ENCODE data around the gene NELL1. TPM values are rescaled to one million over a fixed set of nuclear protein-coding genes. Genes with fewer than 3 reads are reported as not detected.

The NELL1 gene
- total RNA-seq, 6 donors from 2014 or later = 0.26 TPM; not detected in 5

DNA sequence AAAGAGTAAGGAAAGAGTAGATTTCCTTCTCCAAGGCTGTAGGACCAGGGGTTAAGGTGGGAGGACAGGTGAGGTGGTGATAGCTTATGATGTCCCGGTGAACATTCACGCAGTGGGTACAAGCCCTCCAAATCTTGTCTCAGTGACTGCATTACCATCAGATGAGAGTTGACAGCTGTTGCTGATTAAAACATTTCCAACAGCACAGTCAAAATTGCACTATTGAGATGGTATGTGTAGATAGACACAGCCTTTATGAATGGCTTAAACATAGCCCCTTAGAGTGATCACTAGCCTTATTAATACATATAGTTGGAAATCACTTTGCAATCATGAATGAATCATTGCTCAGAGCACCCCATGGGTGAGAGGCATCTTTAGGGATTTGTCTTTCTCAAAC, 7.3 kb downstream of the NELL1 start:
- no peaks in the 10 kb centered on the region for H3K27me3 ChIP-seq
- H3K4me1 ChIP-seq = no peaks in the 10 kb centered on the region
- H3K9me3 ChIP-seq = no peaks in the 10 kb centered on the region
- no peaks in the 10 kb centered on the region for H3K36me3 ChIP-seq
- DNase-seq (no peak), ATAC-seq (ENCODE audit: low FRiP score in 2 of 2) (no peak)
- TF ChIP-seq EP300 (IDR thresholded peaks at IDR 0.05) (no peak), POLR2A (IDR thresholded peaks at IDR 0.05) (no peak), POLR2AphosphoS5 (IDR thresholded peaks at IDR 0.05) (no peak)
- TF ChIP-seq, protein P1, sequence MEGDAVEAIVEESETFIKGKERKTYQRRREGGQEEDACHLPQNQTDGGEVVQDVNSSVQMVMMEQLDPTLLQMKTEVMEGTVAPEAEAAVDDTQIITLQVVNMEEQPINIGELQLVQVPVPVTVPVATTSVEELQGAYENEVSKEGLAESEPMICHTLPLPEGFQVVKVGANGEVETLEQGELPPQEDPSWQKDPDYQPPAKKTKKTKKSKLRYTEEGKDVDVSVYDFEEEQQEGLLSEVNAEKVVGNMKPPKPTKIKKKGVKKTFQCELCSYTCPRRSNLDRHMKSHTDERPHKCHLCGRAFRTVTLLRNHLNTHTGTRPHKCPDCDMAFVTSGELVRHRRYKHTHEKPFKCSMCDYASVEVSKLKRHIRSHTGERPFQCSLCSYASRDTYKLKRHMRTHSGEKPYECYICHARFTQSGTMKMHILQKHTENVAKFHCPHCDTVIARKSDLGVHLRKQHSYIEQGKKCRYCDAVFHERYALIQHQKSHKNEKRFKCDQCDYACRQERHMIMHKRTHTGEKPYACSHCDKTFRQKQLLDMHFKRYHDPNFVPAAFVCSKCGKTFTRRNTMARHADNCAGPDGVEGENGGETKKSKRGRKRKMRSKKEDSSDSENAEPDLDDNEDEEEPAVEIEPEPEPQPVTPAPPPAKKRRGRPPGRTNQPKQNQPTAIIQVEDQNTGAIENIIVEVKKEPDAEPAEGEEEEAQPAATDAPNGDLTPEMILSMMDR (IDR thresholded peaks at IDR 0.05) = no peak
- no peak overlapping the region for H3K27ac ChIP-seq
- no peak overlapping the region for H3K4me3 ChIP-seq
- WGBS, 2 donors = 78 to 88% methylated on average over 2 of the region's 2 CpGs

DNA sequence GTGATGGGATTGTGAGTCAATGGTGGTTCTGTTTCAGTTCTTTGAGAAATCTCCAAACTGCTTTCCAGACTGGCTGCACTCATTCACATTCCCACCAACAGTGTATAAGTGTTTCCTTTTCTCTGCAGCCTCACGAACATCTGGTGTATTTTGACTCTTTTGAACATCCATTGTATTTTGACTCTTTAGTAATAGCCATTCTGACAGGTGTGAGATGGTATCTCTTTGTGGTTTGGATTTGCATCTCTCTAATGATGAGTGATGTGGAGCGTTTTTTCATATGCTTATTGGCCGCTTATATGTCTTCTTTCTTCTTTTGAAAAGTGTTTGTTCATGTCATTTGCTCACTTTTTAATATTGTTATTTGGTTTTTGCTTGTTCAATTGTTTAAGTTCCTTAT, 19.4 kb downstream of the NELL1 start:
- no peaks in the 10 kb centered on the region for H3K9me3 ChIP-seq
- H3K4me3 ChIP-seq = no peak overlapping the region
- no peak overlapping the region for H3K27ac ChIP-seq
- H3K4me1 ChIP-seq = no peaks in the 10 kb centered on the region
- DNase-seq = no peak
- WGBS, 2 donors = 65 to 74% methylated on average over 3 of the region's 3 CpGs
- no peaks in the 10 kb centered on the region for H3K27me3 ChIP-seq
- no peak for ATAC-seq (ENCODE audit: low FRiP score in 2 of 2)
- H3K36me3 ChIP-seq = no peaks in the 10 kb centered on the region
- TF ChIP-seq, protein P1 (IDR thresholded peaks at IDR 0.05) = no peak
- TF ChIP-seq POLR2AphosphoS5 (IDR thresholded peaks at IDR 0.05) (no peak), POLR2A (IDR thresholded peaks at IDR 0.05) (no peak), EP300 (IDR thresholded peaks at IDR 0.05) (no peak)

DNA sequence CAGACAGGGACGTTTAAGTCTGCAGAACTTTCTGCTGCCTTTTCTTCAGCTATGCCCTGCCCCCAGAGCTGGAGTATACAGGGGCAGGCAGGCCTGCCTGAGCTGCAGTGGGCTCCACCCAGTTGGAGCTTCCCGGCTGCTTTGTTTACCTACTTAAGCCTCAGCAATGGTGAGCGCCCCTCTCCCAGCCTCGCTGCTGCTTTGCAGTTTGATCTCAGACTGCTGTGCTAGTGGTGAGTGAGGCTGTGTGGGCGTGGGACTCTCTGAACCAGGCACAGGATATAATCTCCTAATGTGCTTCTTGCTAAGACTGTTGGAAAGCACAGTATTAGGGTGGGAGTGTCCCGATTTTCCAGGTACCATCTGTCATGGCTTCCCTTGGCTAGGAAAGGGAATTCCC, 38.5 kb downstream of the NELL1 start:
- 57 to 66% methylated on average over 1 to 6 of the region's 6 CpGs for WGBS, 2 donors
- Histone ChIP-seq H3K27ac (no peak overlapping the region), H3K4me3 (no peak overlapping the region), H3K36me3 (no peaks in the 10 kb centered on the region), H3K4me1 (no peaks in the 10 kb centered on the region), H3K9me3 (no peaks in the 10 kb centered on the region), H3K27me3 (no peaks in the 10 kb centered on the region)
- TF ChIP-seq, protein P1 (IDR thresholded peaks at IDR 0.05) = no peak
- no peak for TF ChIP-seq POLR2AphosphoS5 (IDR thresholded peaks at IDR 0.05)
- no peak for TF ChIP-seq POLR2A (IDR thresholded peaks at IDR 0.05)
- no peak for TF ChIP-seq EP300 (IDR thresholded peaks at IDR 0.05)
- ATAC-seq (ENCODE audit: low FRiP score in 2 of 2) = no peak
- DNase-seq = peak in 1 of 2 donors; percentile 1

DNA sequence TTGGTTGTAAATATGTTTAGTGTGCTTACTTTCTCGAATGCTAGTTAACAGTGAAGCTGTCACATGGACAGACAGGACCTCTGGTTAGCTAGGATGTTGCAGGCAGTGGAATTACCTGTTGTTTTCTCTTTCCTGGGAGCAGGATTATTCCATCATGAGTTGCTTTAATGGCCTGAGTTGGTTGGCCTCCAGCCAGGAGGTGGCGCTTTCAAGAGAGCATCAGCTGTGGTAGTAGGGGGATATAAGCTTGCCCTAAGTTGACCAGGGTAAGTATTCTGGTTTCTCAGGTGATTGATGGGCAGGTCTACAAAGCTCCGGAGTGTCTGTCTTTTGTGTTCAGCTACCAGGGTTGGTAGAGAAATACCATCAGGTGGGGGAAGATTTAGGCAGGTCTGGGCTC, 43.5 kb downstream of the NELL1 start:
- WGBS, 2 donors = 73 to 83% methylated on average over 3 of the region's 3 CpGs
- ATAC-seq (ENCODE audit: low FRiP score in 2 of 2) = no peak

DNA sequence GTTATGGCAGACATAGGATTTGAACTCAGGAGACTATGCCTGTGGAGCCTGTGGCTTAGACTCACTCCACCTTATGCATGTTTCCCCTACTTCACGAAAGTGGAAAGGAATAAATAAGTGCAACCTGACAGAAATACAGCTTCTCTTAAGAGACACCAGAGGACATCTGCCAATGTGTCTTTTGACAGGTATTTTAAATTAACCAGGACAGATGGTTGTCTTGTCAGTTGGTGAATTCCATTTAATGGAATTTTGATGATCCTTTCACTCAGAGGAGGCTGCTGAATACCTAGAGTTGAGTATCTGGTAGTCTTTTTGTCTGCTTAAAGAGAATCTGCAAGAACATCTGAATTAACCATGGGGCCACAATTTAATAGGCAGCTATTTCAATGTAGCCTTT, 46.1 kb downstream of the NELL1 start:
- Histone ChIP-seq H3K27me3 (no peaks in the 10 kb centered on the region), H3K4me1 (no peaks in the 10 kb centered on the region), H3K36me3 (no peaks in the 10 kb centered on the region), H3K27ac (no peak overlapping the region), H3K9me3 (no peaks in the 10 kb centered on the region), H3K4me3 (no peak overlapping the region)
- TF ChIP-seq POLR2A (IDR thresholded peaks at IDR 0.05) (no peak), EP300 (IDR thresholded peaks at IDR 0.05) (no peak), POLR2AphosphoS5 (IDR thresholded peaks at IDR 0.05) (no peak)
- TF ChIP-seq, protein P1 (IDR thresholded peaks at IDR 0.05) = no peak
- DNase-seq = no peak
- no peak for ATAC-seq (ENCODE audit: low FRiP score in 2 of 2)
- 82 to 85% methylated on average over 1 of the region's 1 CpG for WGBS, 2 donors

More for the DNA sequence above, 43.5 kb downstream of the NELL1 start:
- no peaks in the 10 kb centered on the region for H3K4me1 ChIP-seq
- H3K36me3 ChIP-seq = no peaks in the 10 kb centered on the region
- H3K27me3 ChIP-seq = no peaks in the 10 kb centered on the region
- no peak overlapping the region for H3K27ac ChIP-seq
- H3K4me3 ChIP-seq = no peak overlapping the region
- TF ChIP-seq POLR2AphosphoS5 (IDR thresholded peaks at IDR 0.05) = no peak
- DNase-seq = no peak
- no peaks in the 10 kb centered on the region for H3K9me3 ChIP-seq

Data from upper lobe of left lung (tissue), 6 donors.